Cardiac muscle cell (in vitro differentiated cells and primary cell): ENCODE results near the gene CNTFR. TPM values are rescaled to one million over a fixed set of nuclear protein-coding genes. Genes with fewer than 3 reads are reported as not detected.

Experiments
- DNase-seq, 2 donors: peaks; one replicate each; pipeline versions ENCODE4 v3.0.0 to v3.0.0-alpha.2; 2010 to 2017; ENCODE audit warnings: low read depth in 1 of 2, low spot score in 1 of 2
- H3K27ac ChIP-seq: fragments of 200-600 bp; sonication (generic); 2 replicates; pipeline ENCODE4 v1.5.1; 2016
- H3K27me3 ChIP-seq: fragments of 200-600 bp; sonication (generic); 2 replicates; pipeline ENCODE4 v1.6.0; 2016; ENCODE audit warnings: control low read depth
- H3K36me3 ChIP-seq: fragments of 200-600 bp; sonication (generic); 2 replicates; pipeline ENCODE4 v1.5.1; 2016; ENCODE audit warnings: control low read depth
- H3K4me1 ChIP-seq: fragments of 200-600 bp; sonication (generic); 2 replicates; pipeline ENCODE4 v1.8.1; 2017; ENCODE audit warnings: low read depth, mild to moderate bottlenecking, mixed run types
- H3K4me3 ChIP-seq: fragments of 200-600 bp; sonication (generic); 2 replicates; pipeline ENCODE4 v1.5.1; 2016; ENCODE audit warnings: mild to moderate bottlenecking
- H3K9me3 ChIP-seq: fragments of 200-600 bp; sonication (generic); 2 replicates; pipeline ENCODE4 v1.5.1; 2017; ENCODE audit warnings: low read depth, mild to moderate bottlenecking, control low read depth
- CTCF ChIP-seq: IDR thresholded peaks from 2 replicates; pipeline ENCODE4 v1.5.1; 2012; ENCODE audit warnings: low read depth, mild to moderate bottlenecking, low read length
- polyA plus RNA-seq: library from polyadenylated mRNA; unstranded; fragments of >200 nt; fragmentation: Nextera tagmentation; extraction: Ambion mirVana; gene quantifications from 2 replicates; pipeline ENCODE4 v1.2.1, GENCODE V29; 2016
- total RNA-seq: library from RNA; depleted of rRNA; stranded (reverse); fragments of >200 nt; gene quantifications from 2 replicates; pipeline ENCODE4 v1.2.3, GENCODE V29; 2016

The CNTFR gene
- total and polyA plus RNA-seq, 2 experiments from 2014 or later = 15.5 to 29.8 TPM

- Histone ChIP-seq H3K4me3 (no peak overlapping the region), H3K4me1 (peaks cover 49% of the 10 kb centered on the region), H3K36me3 (no peaks in the 10 kb centered on the region), H3K9me3 (no peaks in the 10 kb centered on the region), H3K27ac (peak overlapping the region; percentile 81), H3K27me3 (no peaks in the 10 kb centered on the region)
- no peak for DNase-seq
- no peak for TF ChIP-seq CTCF
Measured at GRCh38 chr9:34560599-34561214, 28.8 kb downstream of the CNTFR start.

DNA sequence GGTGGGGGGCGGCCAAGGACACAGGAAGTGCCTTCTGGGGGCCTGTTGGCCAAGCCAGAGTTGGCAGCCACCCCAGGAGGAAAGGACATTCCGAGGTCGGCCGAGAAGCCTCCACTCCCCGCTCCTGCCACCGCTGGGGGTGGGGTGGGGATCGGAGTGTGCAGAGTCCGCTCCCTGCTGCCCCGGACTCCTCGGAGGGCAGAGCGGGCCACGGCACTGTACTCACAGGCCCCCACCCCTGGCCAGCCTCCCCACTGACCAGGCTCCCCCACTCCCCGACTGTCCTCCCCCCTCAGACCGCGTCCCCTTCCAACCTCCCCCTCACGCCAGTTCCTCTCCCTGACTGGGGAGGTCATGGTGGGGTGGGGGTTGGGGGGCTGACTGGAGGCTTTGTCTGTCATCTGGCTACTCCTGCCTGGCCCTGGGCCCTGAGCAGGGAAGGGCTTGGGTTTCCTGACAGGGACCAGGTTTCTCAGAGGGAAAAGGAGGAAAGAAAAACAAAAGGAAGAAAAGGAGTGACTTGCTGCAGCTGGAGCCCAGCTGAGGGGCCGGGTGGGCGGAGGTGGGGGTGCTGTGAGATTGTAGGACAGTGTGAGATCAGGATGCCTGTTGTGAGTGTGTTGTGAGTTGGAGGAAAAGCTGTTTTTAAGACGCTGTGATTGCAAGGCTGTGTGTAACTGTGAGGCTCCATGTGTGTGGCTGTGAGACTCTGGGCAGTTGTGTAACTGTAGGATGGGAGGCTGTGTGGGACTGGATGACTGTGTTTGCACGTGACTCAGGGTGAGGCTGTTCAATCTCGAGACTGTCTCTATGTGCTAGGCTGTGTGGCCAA is 29.7 kb downstream of the CNTFR start:
- no peak overlapping the region for H3K4me3 ChIP-seq
- no peaks in the 10 kb centered on the region for H3K9me3 ChIP-seq
- peaks cover 48% of the 10 kb centered on the region for H3K4me1 ChIP-seq
- no peaks in the 10 kb centered on the region for H3K36me3 ChIP-seq
- H3K27ac ChIP-seq = peak overlapping the region; percentile 81
- no peak for TF ChIP-seq CTCF
- H3K27me3 ChIP-seq = no peaks in the 10 kb centered on the region
- peak in 1 of 2 donors; percentile 84 for DNase-seq

DNA sequence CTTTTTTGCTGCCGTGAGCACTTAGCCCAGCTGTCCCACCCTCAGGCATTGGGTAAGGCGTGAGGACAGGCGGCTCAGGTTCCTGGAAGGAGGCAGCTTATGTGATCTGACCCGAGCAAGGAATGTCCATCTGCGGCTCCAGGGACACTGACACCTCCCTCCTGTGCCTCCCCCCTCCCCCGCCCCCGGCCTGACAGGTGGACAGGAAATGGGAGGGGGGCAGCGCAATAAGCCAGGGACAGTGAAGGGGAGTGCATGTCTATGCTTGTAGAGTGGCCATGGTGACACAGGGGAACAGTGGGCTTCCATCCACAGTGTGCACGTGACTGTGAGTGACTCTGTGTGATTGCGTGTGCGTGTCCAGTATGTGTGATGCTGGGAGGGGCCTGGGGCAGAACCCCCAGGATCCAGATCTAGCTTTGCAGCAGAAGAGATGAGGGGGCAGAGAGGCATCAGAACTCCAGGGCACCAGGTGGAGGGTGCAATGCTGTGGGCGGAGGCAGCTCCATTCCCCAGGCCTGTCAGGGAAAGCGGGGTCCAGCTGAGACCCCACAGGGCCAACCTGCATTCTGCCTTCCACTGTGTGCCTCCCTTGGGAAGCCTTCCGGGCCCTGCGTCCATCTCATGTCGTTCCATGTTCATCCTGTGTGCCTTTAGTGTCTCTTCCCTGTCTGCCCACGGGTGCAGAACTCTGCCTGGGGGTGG is 30.5 kb downstream of the CNTFR start:
- Histone ChIP-seq H3K27me3 (no peaks in the 10 kb centered on the region), H3K4me1 (peaks cover 55% of the 10 kb centered on the region), H3K36me3 (no peaks in the 10 kb centered on the region), H3K27ac (peak overlapping the region; percentile 81), H3K9me3 (no peaks in the 10 kb centered on the region), H3K4me3 (no peak overlapping the region)
- no peak for TF ChIP-seq CTCF
- no peak for DNase-seq

GRCh38 chr9:34558364-34558763 is 31.2 kb downstream of the CNTFR start:
- Histone ChIP-seq H3K27ac (peak overlapping the region; percentile 5), H3K36me3 (no peaks in the 10 kb centered on the region), H3K9me3 (no peaks in the 10 kb centered on the region), H3K4me1 (peaks cover 61% of the 10 kb centered on the region), H3K4me3 (no peak overlapping the region), H3K27me3 (no peaks in the 10 kb centered on the region)
- no peak for TF ChIP-seq CTCF
- no peak for DNase-seq

DNA sequence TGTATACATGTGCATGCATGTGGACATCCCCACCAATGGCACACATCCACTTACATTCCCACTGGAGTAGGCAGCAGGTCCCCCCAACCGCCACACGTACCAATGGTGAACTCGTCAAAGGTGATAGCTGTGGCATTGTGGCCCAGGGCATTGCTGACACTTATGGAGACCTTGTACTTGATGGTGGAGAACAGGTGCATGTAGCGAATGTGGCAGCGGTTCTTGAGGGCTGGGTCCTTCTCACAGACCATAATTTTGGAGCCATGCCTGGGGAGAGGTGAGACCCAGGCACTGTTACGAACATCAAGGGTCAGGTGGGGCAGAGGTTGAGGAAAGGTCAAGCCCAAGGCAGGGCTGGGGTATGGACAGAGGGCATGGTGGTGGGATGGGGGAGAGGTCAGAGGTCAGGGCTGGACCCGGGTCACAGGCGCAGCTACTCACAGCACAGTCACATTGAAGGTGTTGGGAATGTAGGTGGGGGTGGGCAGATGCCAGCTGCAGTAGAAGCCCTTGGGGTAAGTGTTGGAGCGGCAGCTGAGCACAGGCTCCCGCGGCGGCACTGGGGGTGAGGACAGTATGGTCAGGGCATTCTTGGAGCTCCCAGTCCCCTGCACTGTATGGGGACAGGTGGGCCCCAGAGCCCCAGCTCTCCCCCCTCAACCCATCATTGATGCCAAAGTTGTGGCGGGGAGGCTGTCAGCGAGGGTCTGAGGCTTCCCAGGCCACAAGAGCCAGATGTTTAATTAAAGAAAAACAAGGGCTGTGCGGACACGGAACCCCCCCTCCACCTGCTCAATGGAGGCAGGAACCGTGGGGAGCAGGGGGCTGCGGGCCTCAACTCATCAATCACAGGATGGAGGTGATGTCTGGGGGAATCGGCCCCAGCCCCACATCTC is 31.9 kb downstream of the CNTFR start:
- H3K27me3 ChIP-seq = no peaks in the 10 kb centered on the region
- H3K27ac ChIP-seq = peak overlapping the region; percentile 5
- no peak overlapping the region for H3K4me3 ChIP-seq
- no peak for TF ChIP-seq CTCF
- no peaks in the 10 kb centered on the region for H3K9me3 ChIP-seq
- no peak for DNase-seq
- H3K4me1 ChIP-seq = peaks cover 61% of the 10 kb centered on the region
- no peaks in the 10 kb centered on the region for H3K36me3 ChIP-seq
